ENCODE data around the gene AMIGO1.

AMIGO1 gene

DNA sequence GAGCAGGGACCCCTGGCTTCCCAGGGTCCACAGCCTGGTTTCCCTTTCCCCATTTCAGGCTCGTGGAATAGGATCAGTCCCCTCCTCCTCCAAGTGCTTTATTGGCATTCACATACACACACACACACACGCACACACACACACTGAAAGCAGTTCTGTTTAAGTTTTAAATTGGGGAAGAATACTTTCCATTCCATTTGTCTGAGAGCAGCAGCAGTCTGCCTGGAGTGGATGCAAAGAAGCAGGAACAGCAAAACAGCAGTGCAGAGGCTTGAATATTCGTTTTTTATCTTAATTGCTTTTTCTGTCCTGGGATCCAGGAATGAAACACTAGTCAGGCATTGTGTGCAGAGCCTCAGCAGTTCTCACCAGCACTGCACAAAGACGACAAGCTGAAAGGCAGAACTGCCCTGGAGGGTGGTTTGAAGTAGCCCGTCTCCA, 8.6 kb downstream of the AMIGO1 start:
- DNase-seq = no peak

DNA sequence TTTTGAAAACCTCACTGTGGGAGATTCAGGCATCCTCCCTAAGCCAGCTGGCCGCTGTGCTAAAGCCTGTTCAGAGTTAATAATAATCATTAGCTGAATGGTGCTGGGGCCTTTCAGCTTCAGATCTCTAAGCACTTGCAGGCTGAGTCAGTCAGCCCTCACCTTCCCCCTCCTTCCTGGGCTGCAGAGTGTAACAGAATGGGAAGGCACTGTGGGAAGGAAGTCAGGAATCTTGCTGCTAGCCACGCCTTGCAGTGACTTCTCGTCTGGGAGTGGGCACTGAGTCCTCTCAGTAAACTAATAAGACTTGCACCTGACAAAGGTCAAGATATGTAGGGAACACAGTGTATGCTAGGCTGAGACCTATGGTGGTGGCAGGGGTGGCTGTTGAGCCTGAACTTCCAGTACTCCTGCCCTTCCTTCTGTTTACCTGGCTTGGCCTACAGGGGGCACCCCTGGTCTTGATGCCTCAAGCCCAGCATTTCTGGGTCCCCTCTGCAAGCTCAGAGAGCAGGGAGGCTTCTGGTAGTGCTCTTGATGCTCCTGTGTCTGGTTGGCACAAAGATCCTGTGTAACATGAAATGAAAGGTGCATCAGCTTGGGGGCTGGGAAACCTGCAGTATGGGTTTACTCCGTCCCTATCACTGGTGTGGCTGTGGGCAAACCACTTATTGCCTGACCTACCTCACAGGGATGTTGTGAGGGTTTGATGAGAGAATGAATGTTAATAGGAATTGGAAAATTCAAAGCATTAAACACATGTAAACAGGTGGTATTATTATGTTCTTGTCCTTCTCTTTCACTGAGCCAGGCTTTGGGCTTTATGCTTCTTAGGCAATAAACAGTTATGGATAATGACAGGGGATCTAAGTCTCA, 9.6 kb downstream of the AMIGO1 start:
- DNase-seq = no peak

DNA sequence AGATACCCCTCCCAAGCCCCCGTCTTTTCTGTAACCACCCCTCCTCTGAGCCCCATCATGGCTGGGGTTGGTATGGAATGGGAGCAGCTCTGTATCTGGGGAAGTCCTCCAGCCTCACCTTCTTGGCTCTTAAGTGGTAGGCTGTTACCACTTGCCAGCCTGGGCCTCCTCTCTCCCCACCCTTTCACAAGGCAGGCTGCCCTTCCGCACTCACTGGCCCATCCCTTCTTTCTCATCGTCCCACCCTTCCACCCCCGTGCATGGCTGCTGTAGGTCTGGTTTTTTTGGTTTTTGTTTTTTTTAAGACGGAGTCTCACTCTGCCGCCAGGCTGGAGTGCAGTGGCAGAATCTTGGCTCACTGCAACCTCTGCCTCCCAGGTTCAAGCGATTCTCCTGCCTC, 10.4 kb downstream of the AMIGO1 start:
- DNase-seq = no peak

DNA sequence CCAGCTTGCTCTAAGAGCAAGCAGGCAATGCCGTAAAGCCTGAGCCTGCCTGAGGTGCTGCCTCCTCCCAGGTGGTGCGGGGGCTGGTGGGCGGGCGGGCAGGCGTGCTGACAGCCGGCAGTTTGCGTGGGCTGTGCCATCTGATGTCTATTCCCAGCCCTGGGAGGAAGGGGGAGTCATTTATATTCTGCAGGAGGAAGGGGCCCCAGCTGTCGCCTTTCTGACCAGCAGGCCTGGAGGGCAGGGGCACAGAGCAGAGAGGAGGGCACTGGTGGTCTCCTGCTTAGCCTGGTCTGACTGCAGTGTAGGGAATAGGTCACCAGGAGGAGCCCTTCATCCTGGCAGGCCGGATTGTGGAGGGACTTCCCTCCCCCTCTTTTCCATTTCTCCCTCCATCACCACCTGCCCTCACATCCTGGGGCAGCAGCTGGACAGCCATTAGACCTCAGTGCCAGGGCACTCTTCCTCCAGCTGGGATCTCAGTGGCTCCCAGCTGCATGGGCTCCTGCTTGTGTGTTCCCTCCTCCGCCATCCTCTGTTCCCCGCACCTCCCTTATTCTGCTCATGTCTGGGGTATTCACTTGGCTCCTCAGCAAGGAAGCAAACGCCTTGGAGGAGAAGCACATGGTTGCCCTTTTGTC, 11.2 kb downstream of the AMIGO1 start:
- peak; percentile 70 for DNase-seq

DNA sequence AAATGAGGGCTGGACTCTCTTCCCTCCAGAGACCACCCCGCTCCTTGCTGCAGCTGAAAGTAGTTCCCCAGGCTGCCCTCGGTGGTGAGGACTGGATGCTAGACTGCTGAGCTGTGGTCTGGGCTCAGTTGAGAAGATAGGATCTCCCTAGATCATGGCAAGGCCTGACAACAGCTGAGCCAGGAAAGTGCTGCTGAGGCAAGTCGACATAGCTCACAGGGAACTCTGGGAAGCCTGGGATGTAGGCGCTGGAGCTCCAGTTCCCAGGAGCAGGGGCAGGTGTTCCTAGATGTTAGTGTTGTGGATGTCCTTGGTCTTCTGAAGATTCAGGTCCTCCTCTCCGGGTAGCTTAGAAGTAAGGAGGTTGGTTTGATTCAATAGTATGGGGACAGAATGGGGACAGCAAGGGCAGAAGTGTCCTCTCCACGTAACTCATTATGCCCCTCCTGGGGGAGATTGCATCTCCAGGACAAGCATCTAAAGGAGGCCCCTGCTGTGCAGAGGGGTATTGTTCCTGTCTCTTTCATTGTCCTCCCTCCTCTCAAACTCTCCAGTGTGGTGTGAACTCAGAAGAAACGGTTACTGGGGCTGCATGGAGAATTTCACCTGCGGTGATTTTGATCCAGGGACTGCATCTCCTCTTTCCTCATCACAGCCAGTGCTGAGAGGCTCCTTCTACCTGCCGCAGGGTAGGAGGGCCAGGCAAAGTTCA, 11.9 kb downstream of the AMIGO1 start:
- no peak for DNase-seq

DNA sequence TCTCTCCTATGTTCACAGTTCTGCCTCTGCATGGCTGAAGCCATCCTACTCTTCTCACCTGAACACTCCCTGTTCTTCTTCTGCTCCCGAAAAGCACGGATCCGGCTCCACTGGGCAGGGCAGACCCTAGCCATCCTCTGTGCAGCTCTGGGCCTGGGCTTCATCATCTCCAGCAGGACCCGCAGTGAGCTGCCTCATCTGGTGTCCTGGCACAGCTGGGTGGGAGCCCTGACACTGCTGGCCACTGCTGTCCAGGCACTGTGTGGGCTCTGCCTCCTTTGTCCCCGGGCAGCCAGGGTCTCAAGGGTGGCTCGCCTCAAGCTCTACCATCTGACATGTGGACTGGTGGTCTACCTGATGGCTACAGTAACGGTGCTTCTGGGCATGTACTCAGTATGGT, 13.8 kb downstream of the AMIGO1 start:
- DNase-seq = no peak

DNA sequence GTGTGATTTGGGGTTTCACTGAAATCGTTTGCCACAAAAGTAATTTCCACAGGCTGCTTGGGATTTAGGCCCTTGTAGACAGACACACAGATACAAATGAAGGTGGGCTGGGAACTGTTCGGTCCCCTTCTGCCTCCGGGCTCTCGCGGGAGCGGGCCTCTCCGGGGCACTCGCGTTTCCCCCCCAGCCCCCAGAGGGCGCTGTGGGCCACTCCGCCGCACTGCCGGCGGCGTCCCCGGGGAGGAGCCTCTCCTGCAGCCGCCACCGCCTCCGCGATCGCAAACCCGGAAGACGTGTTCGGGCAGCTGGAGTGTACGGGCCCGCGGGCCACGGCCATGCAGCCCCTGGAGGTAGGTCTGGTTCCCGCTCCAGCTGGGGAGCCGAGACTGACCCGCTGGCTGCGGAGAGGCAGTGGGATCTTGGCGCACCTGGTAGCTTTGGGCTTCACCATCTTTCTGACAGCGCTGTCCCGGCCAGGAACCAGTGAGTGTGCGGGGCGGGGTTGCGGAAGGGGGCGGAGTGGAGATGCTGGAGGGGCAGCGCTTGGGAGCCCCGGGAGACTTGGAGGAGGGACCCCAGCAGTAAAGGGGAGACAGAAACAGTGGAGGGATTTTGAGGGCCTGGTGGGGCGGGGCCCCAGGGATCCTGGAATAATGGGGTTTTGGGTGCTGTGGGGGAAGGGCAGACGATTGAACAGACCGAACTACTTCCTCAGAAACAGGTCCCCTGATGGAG, 15.6 kb downstream of the AMIGO1 start, which contains the start of gene CYB561D1:
CYB561D1 (plus strand) TSS at position 290 of the 735 bp plus-strand sequence; CDS start at position 336, 46 bp downstream.
- peak; percentile 93 for DNase-seq

DNA sequence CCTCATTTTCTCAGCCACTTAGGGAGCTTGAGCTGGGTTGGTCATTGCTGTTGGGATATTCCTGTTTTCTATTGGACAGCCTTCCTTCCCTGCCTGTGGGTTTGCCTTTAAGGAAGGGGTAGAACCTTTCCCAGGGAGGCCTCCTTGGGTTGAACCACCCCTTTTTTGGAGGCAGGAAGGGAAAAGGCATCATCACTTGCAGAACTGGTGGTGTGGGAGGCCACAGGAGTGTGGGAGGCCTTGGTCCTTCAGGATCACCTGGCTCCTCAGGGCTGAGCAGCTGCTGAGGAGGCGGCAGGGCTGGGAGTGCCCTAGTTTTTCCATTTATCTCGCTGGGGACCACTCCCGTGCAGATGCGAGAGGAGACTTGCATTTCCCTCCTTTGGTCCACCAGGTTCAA, 16.3 kb downstream of the AMIGO1 start:
- no peak for DNase-seq

DNA sequence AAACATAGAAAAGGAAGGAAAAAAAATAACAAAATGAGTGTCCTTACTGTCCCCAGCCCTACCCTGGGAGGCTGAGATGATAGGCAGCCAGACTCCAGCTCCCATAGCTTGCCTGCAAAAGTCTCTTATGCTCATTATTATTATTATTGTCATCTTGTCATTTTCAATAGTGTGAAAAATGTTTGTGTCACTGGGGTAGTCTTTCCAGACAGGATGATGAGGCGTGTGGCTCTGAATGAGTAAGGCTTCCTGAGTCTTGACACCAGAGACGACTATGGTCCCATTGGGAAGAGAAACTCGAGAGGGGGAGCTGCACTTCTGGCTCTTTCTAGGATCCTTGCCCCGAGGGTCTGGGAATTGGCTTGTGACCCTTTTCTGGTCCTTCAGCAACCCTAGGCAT, 16.7 kb downstream of the AMIGO1 start:
- no peak for DNase-seq

DNA sequence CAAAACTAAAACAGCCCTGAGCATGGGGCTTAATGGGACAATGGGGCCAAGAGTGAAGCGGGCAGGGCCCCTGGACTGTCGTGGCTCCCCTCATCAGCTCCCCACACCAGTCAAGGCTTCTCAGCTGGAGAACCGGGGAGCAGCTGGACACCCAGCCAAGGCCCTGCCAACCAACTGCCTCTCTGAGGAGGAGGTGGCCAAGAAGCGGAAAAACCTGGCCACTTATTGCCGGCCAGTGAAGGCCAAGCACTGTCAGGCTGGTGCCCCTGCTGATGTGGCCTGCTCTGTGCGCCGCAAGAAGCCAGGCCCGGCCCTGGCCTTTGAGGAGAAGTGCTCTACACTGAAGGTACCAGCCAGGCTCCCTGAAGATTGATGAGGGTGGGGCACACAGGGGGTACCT, 18.2 kb downstream of the AMIGO1 start:
- no peak for DNase-seq

DNA sequence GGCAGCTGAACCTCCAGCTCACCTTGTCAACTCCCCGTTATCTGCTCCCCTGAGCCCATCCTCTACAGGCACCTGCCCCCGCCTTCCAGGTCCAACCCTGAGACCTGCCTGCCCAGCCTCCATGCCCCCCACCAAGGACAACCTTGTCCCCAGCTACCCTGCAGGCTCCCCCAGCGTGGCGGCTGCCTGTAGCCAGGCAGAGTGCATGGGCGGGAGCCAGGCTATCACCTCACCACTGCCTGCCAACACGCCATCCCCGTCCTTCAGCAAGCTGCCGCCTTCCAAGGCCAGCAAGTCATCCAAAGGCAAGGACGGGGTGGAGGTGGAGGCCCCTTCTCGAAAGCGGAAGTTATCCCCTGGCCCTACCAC, 18.6 kb downstream of the AMIGO1 start:
- no peak for DNase-seq

DNA sequence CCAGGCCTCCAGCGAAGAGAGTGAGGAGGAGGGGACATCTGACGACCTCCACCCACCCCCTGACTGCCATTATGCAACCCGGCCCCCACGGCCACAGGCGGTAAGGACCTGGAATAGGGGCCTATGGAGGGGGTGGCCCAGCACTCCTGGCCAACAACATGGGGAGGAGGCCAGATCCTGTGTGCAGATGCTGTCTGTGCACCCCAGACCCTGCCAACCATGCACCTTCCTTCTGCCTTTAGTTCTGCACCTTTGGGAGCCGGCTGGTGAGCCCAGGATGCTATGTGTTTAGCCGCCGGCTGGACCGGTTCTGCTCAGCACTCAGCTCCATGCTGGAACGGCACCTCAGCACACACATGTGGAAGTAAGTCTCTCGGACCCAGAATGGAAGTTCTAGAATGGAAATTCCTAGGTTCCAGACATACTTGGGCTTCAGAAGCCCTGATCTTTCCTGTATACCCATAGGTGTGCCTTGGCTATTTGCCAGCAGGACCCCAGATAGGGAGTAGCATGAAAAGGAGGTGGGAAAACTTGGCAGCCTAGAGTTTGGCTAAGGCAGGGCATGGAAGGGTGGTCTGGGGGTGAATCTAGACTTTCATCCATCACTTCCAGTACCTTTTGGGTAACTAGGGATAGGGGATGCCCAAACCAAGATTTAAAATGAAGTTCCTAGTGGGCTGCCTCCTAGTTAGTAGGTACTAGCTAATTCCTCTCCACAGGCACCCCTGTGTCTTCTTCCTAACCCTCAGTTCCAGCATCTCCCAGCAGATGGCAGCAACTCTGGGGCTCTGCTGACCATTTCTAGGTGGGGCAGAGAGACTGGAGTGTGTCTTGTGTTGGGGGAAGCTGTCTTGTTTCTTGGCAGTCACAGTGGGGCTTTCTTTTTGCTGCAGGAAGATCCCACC, 19.2 kb downstream of the AMIGO1 start:
- peak; percentile 72 for DNase-seq

DNA sequence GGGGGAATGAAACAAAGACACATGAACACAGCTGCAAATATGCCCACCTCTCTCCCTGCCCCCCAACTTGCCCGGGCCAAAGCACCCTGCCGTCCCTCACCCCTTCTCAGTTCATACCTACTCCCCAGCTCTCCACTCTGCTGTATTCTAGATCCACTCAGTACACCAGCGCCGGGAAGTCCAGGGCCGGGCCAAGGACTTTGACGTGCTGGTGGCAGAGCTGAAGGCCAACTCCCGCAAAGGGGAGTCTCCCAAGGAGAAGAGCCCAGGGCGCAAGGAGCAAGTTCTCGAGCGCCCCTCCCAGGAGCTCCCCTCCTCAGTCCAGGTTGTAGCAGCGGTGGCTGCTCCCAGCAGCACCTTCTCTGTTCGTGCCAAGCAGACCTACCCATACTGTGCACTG, 20.8 kb downstream of the AMIGO1 start:
- DNase-seq = no peak

DNA sequence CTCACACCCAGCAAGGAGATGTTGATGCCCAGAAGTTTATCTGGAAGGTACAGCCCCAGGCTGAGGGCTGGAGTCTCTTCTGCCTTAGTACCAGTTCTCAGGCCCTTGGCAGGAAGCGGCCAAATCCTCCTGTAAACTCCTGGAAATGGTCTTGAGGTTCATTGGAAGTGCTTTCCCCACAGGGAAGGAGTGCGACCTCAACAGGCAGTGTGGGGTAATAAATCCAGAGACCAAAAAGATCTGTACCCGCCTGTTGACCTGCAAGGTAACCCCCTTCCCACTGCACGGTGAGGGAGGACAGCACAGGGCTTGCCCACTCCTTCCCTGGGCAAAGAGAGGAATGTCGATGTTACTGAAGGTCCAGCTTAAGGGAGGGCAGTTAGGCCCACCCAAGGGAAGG, 21.3 kb downstream of the AMIGO1 start:
- no peak for DNase-seq

DNA sequence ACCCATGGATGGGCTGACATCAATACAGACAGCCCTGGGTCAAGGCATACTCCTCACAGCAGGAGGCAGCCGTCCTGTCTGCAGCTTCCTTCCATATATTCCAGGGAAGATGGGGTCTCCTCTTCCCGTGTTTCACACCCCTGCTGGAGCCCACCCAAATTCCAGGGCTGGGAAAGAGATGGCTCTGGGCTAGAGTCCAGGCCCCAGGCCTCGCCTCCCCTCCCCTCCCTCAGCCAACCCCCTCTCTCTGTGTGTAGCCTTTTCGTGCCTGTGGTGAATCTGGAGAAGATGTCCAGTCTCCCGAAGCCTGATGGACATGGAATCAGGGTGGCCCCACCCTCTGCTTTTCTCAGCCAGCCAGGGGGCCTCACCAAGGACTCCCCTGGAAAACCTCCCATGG, 22.3 kb downstream of the AMIGO1 start:
- no peak for DNase-seq

DNA sequence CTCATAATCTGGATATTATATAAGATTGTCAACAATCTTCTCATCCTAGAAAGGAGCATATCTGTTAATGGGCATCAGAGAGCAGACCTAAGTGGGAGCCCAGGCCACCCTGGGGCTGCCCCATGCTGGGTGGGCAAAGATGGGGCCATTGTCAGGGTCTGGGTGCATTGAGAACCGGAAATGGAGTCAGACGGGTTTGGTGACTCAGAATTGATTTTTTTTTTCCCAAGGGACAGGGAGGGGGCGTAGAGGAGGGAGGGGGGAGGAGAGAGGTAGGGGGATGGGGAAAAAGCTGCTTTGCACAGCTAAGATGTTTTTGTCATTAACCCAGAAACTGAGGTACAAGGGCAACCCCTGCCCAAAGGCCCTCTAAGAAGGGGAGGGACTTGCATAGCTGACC, 24.5 kb downstream of the AMIGO1 start:
- no peak for DNase-seq

DNA sequence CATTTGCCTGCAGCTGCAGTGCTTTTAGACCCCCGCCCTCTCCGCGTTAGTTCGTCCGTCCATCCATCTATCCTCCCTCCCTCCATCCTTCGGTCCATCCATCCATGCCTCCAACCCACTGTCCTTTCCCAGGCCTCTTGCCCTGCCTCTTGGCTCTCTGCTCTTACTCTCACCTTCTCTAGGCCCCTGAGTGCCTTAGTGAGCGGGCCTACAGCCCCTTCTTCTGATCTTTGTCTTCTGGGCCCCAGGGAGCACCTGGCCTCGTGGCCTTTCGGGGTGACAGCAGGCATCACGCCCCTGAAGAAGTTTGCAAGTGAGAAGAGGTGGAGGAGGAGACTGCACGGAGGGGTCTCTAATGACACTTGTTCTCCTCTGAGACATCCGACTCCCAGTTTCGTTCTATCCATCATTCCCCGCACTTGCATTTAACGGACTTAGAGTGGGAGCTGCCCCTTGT, 25.0 kb downstream of the AMIGO1 start:
- DNase-seq = no peak

DNA sequence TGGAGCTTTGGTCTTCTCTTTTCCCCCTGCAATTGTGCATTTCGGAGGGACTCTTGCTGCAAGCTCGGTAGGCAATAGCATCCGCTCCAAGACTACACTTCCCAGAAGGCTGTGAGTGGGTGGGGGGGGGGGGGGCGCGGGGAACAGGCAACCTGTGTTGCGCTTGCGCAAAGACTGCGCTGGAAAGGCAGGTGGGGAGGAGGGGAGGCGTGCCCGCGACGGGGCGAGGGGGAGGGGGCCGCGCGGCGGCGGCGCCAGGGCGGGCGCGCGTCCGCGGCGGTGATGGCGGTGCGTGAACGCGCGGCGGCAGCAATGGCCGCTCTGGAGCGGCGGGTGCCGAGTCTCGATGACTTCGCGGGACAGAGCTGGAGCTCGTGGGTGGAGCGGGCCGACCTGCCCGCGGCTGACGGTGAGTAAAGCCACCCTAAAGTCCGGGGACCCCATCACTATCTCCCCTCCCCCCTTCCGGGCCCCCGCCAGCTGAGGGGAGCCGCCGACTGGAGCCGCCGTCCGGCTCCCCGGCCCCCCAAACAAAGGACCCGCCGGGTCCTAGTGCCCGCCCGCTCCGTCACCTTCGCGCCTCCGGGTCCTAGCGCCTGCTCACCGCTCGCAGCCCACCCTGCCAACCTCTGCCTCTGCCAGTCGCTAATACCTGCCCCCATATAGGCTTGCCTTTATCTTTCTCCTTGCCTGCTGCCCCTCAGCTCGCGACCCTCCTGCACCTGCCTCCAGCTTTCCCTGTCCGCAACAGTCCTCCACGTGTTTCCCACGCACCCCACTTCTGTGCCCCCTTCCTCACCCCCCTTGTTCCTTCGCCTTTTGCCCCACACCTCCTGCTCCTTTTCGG, 25.6 kb downstream of the AMIGO1 start, which contains the start of gene ATXN7L2:
ATXN7L2 (plus strand) TSS at position 234 of the 847 bp plus-strand sequence; CDS start at position 283, 49 bp downstream.
- peak; percentile 98 for DNase-seq

DNA sequence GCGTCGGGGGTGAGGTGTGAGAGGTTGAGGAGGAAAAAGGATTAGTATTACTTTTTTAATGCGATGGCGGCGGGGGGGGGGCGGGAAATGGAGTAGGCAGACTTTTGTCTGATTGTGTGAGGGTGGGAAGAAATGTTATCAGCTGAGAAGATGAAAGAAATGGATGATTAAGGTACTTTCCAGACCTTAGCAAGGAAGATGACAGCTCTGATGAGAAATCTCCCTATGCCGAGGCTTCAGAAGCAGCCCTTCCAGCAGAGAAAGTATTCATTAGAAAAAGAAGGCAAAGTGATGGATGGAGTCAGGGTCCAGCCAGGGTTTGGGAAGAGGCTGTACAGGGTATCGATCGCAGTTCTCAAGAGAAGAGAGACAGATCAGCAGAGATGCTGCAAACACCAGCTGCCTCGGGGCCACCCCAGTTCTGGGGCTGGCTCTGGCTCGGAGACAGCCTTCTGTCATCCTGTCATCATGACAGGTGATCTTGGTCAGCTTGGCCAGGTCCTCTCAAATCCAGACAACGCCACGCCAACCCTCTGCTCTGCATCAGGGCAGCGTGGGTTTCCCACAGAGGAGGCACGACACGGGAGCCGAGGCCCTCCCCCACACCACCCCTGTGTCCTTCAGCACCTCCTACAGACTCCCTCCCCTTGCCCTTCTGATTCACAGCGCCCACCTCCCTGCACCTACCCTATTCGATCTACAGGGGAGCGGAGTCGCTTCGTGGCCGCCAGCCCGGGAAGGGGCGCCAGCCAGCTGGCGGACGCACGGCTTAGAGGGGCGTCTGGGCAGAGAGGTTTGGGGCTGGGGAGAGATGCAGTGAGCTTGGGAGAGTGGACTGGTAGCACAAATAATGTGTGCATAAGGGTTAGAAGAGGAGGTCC, 26.5 kb downstream of the AMIGO1 start:
- DNase-seq = peak; percentile 52

DNA sequence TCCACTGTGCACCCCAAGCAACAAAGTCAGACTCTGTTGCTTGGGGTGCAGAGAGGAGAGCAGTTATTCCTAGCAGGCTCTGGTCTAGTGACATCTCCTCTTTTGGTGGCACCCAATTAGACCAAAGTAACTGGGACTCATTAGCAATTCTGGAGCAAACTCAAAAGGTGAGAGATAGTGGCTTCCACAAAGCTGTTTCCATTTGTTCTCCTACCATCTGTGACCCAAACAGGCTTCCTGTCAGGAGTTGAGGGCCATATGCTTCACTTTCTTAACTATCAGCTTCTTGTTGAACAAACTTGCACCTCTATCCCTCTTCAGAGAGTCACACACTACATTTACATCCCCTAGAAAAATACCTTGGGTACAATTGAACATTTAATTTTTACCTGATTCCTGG, 27.3 kb downstream of the AMIGO1 start:
- no peak for DNase-seq
